WTC11 (cell line): ENCODE measurements around the gene MPP1. TPM values are rescaled to one million over a fixed set of nuclear protein-coding genes. Genes with fewer than 3 reads are reported as not detected.

Experiments used
- ATAC-seq: fragments of 200-7000 bp; cut with Tn5 transposase; 2 replicates; pipeline ENCODE4 v1.10.0; 2021; ENCODE audit warnings: mild to moderate bottlenecking, moderate library complexity
- CTCF ChIA-PET: fragments of 300-600 bp; sonication (Branson Sonifier 250); formaldehyde crosslinking; loops from one replicate; lab custom pipeline; 2021; ENCODE audit warnings: antibody characterized with exemption; lab: Charles Lee
- POLR2A ChIA-PET: fragments of 350-600 bp; sonication (Branson Sonifier 250); formaldehyde crosslinking; loops from one replicate; lab custom pipeline; 2021; ENCODE audit warnings: antibody characterized with exemption; lab: Charles Lee
- DNase-seq: peaks from one replicate; pipeline ENCODE4 v3.0.0; 2021; ENCODE audit warnings: low spot score
- H3K27ac Mint-ChIP-seq: 2 replicates; pipeline ENCODE4 v1.8.0; 2021; ENCODE audit warnings: mixed read lengths
- H3K27me3 Mint-ChIP-seq: 2 replicates; pipeline ENCODE4 v1.8.0; 2021; ENCODE audit warnings: low read depth, mild to moderate bottlenecking, moderate library complexity, mixed read lengths
- H3K36me3 Mint-ChIP-seq: 2 replicates; pipeline ENCODE4 v1.8.0; 2021; ENCODE audit warnings: mixed read lengths
- H3K4me1 Mint-ChIP-seq: 2 replicates; pipeline ENCODE4 v1.8.0; 2022; ENCODE audit warnings: mixed read lengths
- H3K4me3 Mint-ChIP-seq: 2 replicates; pipeline ENCODE4 v1.8.0; 2021; ENCODE audit warnings: mild to moderate bottlenecking, moderate library complexity, mixed read lengths
- H3K9me3 Mint-ChIP-seq: 2 replicates; pipeline ENCODE4 v1.8.0; 2021; ENCODE audit warnings: mixed read lengths
- AFF4 ChIP-seq: sonication (generic); formaldehyde crosslinking; IDR thresholded peaks from 2 replicates; pipeline ENCODE4 v1.8.1; 2023; ENCODE audit warnings: mild to moderate bottlenecking, missing genetic modification reagents, borderline replicate concordance
- ESRRA ChIP-seq: sonication (generic); formaldehyde crosslinking; IDR thresholded peaks from 2 replicates; pipeline ENCODE4 v1.8.1; 2022; ENCODE audit warnings: mild to moderate bottlenecking, missing genetic modification reagents, borderline replicate concordance
- ETV6 ChIP-seq: sonication (generic); formaldehyde crosslinking; IDR thresholded peaks from 2 replicates; pipeline ENCODE4 v1.8.1; 2022; ENCODE audit warnings: mild to moderate bottlenecking, missing genetic modification reagents
- GABPB1 ChIP-seq: sonication (generic); formaldehyde crosslinking; IDR thresholded peaks from 2 replicates; pipeline ENCODE4 v1.8.1; 2023; ENCODE audit warnings: mild to moderate bottlenecking, missing genetic modification reagents
- PRRX2 ChIP-seq: fragments of 250-450 bp; sonication (Bioruptor Pico); IDR thresholded peaks from 2 replicates; pipeline ENCODE4 v1.8.0; 2021; ENCODE audit warnings: mild to moderate bottlenecking
- RELA ChIP-seq: sonication (generic); formaldehyde crosslinking; IDR thresholded peaks from 2 replicates; pipeline ENCODE4 v1.8.1; 2022; ENCODE audit warnings: missing genetic modification reagents, mild to moderate bottlenecking, borderline replicate concordance
- SP1 ChIP-seq: sonication (generic); formaldehyde crosslinking; conservative IDR thresholded peaks from 2 replicates; pipeline ENCODE4 v1.8.1; 2022; ENCODE audit warnings: missing genetic modification reagents
- TEAD4 ChIP-seq: sonication (generic); formaldehyde crosslinking; IDR thresholded peaks from 2 replicates; pipeline ENCODE4 v1.8.0; 2022; ENCODE audit warnings: mild to moderate bottlenecking, missing genetic modification reagents
- TP53 ChIP-seq: sonication (generic); formaldehyde crosslinking; IDR thresholded peaks from 2 replicates; pipeline ENCODE4 v1.8.1; 2023; ENCODE audit warnings: mild to moderate bottlenecking, missing genetic modification reagents
- USF2 ChIP-seq: sonication (generic); formaldehyde crosslinking; IDR thresholded peaks from 2 replicates; pipeline ENCODE4 v1.8.1; 2023; ENCODE audit warnings: mild to moderate bottlenecking, missing genetic modification reagents, moderate library complexity
- ZNF425 ChIP-seq: fragments of 250-450 bp; sonication (Bioruptor Pico); conservative IDR thresholded peaks from 2 replicates; pipeline ENCODE4 v1.9.0; 2021; ENCODE audit warnings: mild to moderate bottlenecking
- total RNA-seq: library from RNA; stranded (reverse); gene quantifications from 3 replicates; pipeline ENCODE4 v1.2.3, GENCODE V29; 2021
- TF ChIP-seq, protein P1 (sequence below): sonication (generic); formaldehyde crosslinking; IDR thresholded peaks from 2 replicates; pipeline ENCODE4 v1.8.1; 2023; ENCODE audit warnings: mild to moderate bottlenecking, missing genetic modification reagents
- TF ChIP-seq, protein P2 (sequence below): sonication (generic); formaldehyde crosslinking; IDR thresholded peaks from 2 replicates; pipeline ENCODE4 v1.8.1; 2023; ENCODE audit warnings: mild to moderate bottlenecking, missing genetic modification reagents

MPP1 gene
- total RNA-seq, 1 experiment from 2014 or later = 15.8 TPM

DNA sequence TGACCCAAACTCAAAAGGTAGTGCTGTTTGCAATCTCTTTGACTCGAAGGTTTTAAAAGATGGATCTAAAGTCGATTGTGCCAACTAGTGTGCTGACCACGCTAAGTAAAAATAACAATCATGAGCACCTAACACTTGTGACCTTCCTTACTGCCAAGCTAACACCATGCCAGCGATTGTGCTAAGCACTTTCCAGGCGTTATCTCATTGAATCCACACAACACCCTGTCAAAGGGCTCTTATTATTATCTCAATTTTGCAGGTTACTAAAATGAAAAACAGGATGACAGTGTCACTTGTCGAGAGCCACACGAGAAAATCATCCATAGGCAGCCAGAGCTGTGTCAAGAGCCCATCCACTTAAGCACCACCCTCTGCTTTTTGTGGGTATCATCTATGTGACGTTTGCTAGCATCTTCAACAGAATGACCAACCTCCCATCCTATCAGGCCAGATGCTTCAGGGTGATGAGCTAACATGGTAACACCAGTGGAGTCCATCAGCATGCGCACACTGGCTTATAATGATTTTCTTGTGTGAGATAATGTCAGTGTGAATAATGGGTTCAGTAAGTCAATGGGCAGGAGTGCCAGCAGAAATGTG lies 53.5 kb downstream of the MPP1 start (continued):
- TF ChIP-seq, protein P1, sequence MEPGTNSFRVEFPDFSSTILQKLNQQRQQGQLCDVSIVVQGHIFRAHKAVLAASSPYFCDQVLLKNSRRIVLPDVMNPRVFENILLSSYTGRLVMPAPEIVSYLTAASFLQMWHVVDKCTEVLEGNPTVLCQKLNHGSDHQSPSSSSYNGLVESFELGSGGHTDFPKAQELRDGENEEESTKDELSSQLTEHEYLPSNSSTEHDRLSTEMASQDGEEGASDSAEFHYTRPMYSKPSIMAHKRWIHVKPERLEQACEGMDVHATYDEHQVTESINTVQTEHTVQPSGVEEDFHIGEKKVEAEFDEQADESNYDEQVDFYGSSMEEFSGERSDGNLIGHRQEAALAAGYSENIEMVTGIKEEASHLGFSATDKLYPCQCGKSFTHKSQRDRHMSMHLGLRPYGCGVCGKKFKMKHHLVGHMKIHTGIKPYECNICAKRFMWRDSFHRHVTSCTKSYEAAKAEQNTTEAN (CRISPR knock-in tag) = no peak
- TF ChIP-seq AFF4 = no peak
- no peak for TF ChIP-seq TEAD4
- TF ChIP-seq SP1 (CRISPR knock-in tag) = no peak

DNA sequence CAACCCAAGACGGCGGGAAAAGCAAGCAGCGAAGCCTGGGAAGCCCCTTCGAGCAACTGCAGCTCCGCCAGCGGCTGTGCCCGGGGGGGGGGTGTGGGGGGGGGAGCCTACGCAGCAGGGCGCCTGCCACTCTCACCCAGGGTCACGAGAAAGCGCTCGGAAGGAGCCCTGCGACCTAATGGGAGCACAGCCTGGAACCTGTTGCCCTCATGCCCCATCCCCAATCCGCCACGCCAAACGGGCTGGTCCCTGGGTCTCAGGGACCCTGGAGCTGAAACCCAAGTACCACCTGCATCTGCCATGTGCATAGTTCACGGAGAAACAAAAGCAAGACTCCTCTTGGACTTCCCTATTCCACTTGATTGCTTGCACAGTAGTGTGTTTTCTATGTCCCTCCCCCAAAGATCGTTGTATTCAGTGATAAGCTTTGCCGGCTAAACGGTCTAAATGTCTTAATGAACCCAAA lies 54.0 kb downstream of the MPP1 start:
- TF ChIP-seq ETV6 (CRISPR knock-in tag) (no peak), ESRRA (CRISPR knock-in tag) (no peak), USF2 (CRISPR knock-in tag) (no peak), ZNF425 (CRISPR knock-in tag) (no peak)
- TF ChIP-seq, protein P2, sequence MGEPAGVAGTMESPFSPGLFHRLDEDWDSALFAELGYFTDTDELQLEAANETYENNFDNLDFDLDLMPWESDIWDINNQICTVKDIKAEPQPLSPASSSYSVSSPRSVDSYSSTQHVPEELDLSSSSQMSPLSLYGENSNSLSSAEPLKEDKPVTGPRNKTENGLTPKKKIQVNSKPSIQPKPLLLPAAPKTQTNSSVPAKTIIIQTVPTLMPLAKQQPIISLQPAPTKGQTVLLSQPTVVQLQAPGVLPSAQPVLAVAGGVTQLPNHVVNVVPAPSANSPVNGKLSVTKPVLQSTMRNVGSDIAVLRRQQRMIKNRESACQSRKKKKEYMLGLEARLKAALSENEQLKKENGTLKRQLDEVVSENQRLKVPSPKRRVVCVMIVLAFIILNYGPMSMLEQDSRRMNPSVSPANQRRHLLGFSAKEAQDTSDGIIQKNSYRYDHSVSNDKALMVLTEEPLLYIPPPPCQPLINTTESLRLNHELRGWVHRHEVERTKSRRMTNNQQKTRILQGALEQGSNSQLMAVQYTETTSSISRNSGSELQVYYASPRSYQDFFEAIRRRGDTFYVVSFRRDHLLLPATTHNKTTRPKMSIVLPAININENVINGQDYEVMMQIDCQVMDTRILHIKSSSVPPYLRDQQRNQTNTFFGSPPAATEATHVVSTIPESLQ (CRISPR knock-in tag) = no peak
- TF ChIP-seq, all 79 proteins: peak for 0
- ChIA-PET POLR2A (no interaction called here), CTCF (interaction anchor here (0.7 kb wide), 1 partner anchor 80 kb away, joined by 5 read pairs; no protein-coding TSS in a partner anchor)
- no peaks in the 10 kb centered on the region for H3K9me3 Mint-ChIP-seq
- peaks cover 9% of the 10 kb centered on the region for H3K4me1 Mint-ChIP-seq
- no peak for DNase-seq
- H3K27me3 Mint-ChIP-seq = peaks cover 54% of the 10 kb centered on the region
- ATAC-seq = no peak; the same call in 1 of the 2 replicates
- H3K27ac Mint-ChIP-seq = no peak overlapping the region
- H3K36me3 Mint-ChIP-seq = no peaks in the 10 kb centered on the region
- peak overlapping the region; percentile 55 for H3K4me3 Mint-ChIP-seq

DNA sequence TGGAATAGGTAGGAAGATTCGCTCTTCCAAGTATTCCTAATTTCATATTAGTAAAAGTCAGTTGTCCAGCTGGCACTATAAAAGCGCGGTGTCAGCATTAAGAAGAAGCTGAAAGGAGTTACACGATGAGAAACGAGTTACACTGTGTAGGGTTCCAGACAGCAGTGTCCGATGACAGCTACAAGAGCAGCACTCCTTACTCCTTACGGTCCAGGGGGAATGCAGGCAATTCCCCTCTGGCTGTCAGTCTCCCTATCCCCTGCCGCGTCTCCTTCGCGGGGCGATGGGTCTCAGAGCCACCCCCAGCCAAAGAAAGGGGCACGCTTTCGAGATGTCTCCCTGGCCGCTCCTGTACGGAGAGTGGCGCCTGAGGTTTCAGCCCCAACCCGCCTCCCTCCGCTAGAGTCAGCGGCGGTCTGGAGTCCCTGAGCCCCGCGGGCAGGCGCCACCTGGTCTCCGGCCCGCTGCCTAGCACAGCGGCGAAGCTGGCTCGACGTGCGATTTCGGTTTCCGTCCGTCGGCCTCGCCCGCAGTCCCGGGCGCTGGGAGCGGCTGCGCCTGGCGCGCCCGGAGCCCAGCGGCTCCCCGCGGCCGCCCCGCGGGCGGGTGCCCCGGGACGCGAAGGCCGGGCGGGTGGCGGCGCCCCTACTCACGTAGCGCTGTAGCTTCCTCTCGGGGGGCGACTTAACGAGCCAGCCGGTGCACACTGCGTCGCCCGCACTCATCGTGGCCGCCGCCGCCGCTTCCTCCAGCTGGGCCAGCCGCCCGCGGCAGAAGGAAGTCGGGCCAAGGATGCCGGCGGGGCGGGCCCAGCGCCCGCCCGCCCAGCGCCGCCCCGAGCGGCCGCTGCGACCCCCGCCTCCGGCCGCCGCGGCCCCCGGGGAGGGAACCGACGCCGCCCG lies 54.7 kb downstream of the MPP1 start, which contains the start of gene GAB3:
Gene GAB3 (minus strand): TSS at position 777 of the 902 bp plus-strand sequence. CDS start 52 bp downstream, at position 725.
- Mint-ChIP-seq H3K4me3 (peak within 1 kb of the TSS; percentile 57), H3K27me3 (peaks cover 54% of the 10 kb centered on the region), H3K4me1 (peaks cover 9% of the 10 kb centered on the region), H3K36me3 (no peaks in the 10 kb centered on the region), H3K9me3 (no peaks in the 10 kb centered on the region), H3K27ac (no peak within 1 kb of the TSS)
- ATAC-seq (peak; percentile 80), DNase-seq (peak; percentile 41)
- ChIA-PET POLR2A (no interaction called here), CTCF (no interaction called here)
- no peak for TF ChIP-seq ETV6 (CRISPR knock-in tag)
- no peak for TF ChIP-seq RELA
- no peak for TF ChIP-seq TP53 (CRISPR knock-in tag)
- no peak for TF ChIP-seq GABPB1 (CRISPR knock-in tag)
- TF ChIP-seq PRRX2 = no peak
